K562 (cell line): ENCODE results near the gene UCHL1. TPM values are rescaled to one million over a fixed set of nuclear protein-coding genes. Genes with fewer than 3 reads are reported as not detected.
A peak's percentile ranks its signal among the peaks of the same experiment; 100 is the strongest.

Source experiments
- ATAC-seq: fragments of 200-7000 bp; cut with Tn5 transposase; 3 replicates; pipeline ENCODE4 v1.9.1; 2020; ENCODE audit warnings: moderate library complexity
- BruUV-seq: library from RNA; stranded (reverse); fragments of 400-500 nt; replicated peaks from 2 replicates; lab custom pipeline; 2021; lab: Mats Ljungman, UMichigan
- CTCF ChIA-PET: fragments of 300-600 bp; formaldehyde crosslinking; extraction: SDS; loops from one replicate; lab custom pipeline; 2021; ENCODE audit warnings: low intra/inter-chr PET ratio; lab: Yijun Ruan, JAX
- POLR2A ChIA-PET: fragments of 300-600, 350-650 bp; sonication (Branson Sonifier 250); formaldehyde crosslinking; extraction: SDS; loops from one replicate; lab custom pipeline; 2021; ENCODE audit warnings: antibody characterized with exemption, inconsistent platforms; lab: Yijun Ruan, JAX
- DNase-seq, 4 experiments: peaks; one replicate each; pipeline versions ENCODE4 v3.0.0 to v3.0.0-alpha.2; 2011 to 2018; ENCODE audit warnings: low spot score in 3 of 4, mixed read lengths in 3 of 4; ENCODE audit errors: extremely low read depth in 1 of 4
- FAIRE-seq: peaks from 2 replicates; lab custom pipeline; 2011; peaks lifted over from hg19 to GRCh38; lab: Jason Lieb, UNC
- H2AFZ ChIP-seq: 2 replicates; pipeline ENCODE4 v1.6.0; 2011; ENCODE audit warnings: low read depth, low read length, control low read depth, inconsistent platforms
- H3K27ac ChIP-seq: fragments of 200-600 bp; 3 replicates; pipeline ENCODE4 v1.8.0; 2011; ENCODE audit warnings: low read depth, mild to moderate bottlenecking, control low read depth, inconsistent platforms, low read length, moderate library complexity, mixed read lengths; ENCODE audit errors: extremely low read depth
- H3K27me3 ChIP-seq, 2 experiments: fragments of 300-600 bp in 1 of 2; 2 replicates in 1 of 2; 3 replicates in 1 of 2; pipeline versions ENCODE4 v1.6.0 to v1.8.0; 2011; ENCODE audit warnings: inconsistent platforms in 2 of 2, low read length in 2 of 2, mild to moderate bottlenecking in 1 of 2, mixed read lengths in 1 of 2, moderate library complexity in 1 of 2; ENCODE audit not compliant: control insufficient read depth in 2 of 2, insufficient read depth in 2 of 2
- H3K36me3 ChIP-seq: fragments of 300-600 bp; 3 replicates; pipeline ENCODE4 v1.8.0; 2011; ENCODE audit warnings: mild to moderate bottlenecking, low read length, inconsistent platforms; ENCODE audit not compliant: control insufficient read depth, insufficient read depth
- H3K4me1 ChIP-seq, 2 experiments: fragments of 200-600 bp in 1 of 2; replicated peaks in 1 of 2; 2 replicates in 1 of 2; 3 replicates in 1 of 2; pipeline versions ENCODE4 v1.5.1 to v1.8.0; 2011; ENCODE audit warnings: inconsistent platforms in 2 of 2, low read length in 2 of 2, mild to moderate bottlenecking in 1 of 2, mixed read lengths in 1 of 2, moderate library complexity in 1 of 2; ENCODE audit not compliant: control insufficient read depth in 2 of 2, insufficient read depth in 2 of 2
- H3K4me2 ChIP-seq: 2 replicates; pipeline ENCODE4 v1.6.1; 2011; ENCODE audit warnings: low read length, control low read depth, inconsistent platforms, mixed read lengths; ENCODE audit not compliant: insufficient read depth
- H3K4me3 ChIP-seq: fragments of 200-600 bp; sonication (generic), shearing (Covaris generic); 2 replicates; pipeline ENCODE4 v1.5.1; 2016; ENCODE audit warnings: control low read depth, inconsistent platforms
- H3K79me2 ChIP-seq: fragments of 200-600 bp; 3 replicates; pipeline ENCODE4 v1.8.0; 2011; ENCODE audit warnings: low read length, inconsistent platforms; ENCODE audit not compliant: control insufficient read depth, insufficient read depth
- H3K9ac ChIP-seq, 2 experiments: 2 replicates each; pipeline versions ENCODE4 v1.6.0 to v1.6.1; 2011; ENCODE audit warnings: low read depth in 2 of 2, low read length in 2 of 2, control low read depth in 1 of 2, inconsistent platforms in 1 of 2, mild to moderate bottlenecking in 1 of 2, mixed read lengths in 1 of 2; ENCODE audit not compliant: insufficient read depth in 1 of 2
- H3K9me1 ChIP-seq: one replicate; pipeline ENCODE4 v1.6.0; 2011; ENCODE audit warnings: inconsistent platforms, mild to moderate bottlenecking, low read length, moderate library complexity; ENCODE audit not compliant: control insufficient read depth, insufficient read depth
- H3K9me3 ChIP-seq: replicated peaks from 2 replicates; pipeline ENCODE4 v1.5.1; 2011; ENCODE audit warnings: low read depth, low read length, inconsistent platforms; ENCODE audit not compliant: control insufficient read depth, insufficient read depth
- H4K20me1 ChIP-seq: replicated peaks from 2 replicates; pipeline ENCODE4 v1.6.1; 2011; ENCODE audit warnings: low read length, inconsistent platforms, mixed read lengths; ENCODE audit not compliant: control insufficient read depth, insufficient read depth
- ARID2 ChIP-seq: fragments of 450-650 bp; IDR thresholded peaks from 2 replicates; pipeline ENCODE4 v1.6.1; 2017; ENCODE audit warnings: antibody characterized with exemption, mild to moderate bottlenecking
- CREM ChIP-seq: IDR thresholded peaks from 2 replicates; pipeline ENCODE4 v1.6.1; 2014; ENCODE audit warnings: antibody characterized with exemption, low read depth
- CTCF ChIP-seq, 3 experiments: IDR thresholded peaks in 2 of 3; conservative IDR thresholded peaks in 1 of 3; 2 replicates each; pipeline ENCODE4 v1.5.1; 2011 to 2012; ENCODE audit warnings: low read length in 3 of 3, mild to moderate bottlenecking in 3 of 3, control low read depth in 2 of 3, improper control_type of control experiment in 1 of 3, inconsistent platforms in 1 of 3, low read depth in 1 of 3, mixed read lengths in 1 of 3, moderate library complexity in 1 of 3; ENCODE audit not compliant: insufficient read depth in 2 of 3
- NUFIP1 ChIP-seq: fragments of 450-650 bp; IDR thresholded peaks from 2 replicates; pipeline ENCODE4 v1.6.1; 2018; ENCODE audit not compliant: partially characterized antibody
- RAD21 ChIP-seq, 2 experiments: fragments of 250-450 bp in 1 of 2; fragments of 450-650 bp in 1 of 2; sonication (Bioruptor Pico) in 1 of 2; formaldehyde crosslinking in 1 of 2; IDR thresholded peaks in 1 of 2; conservative IDR thresholded peaks in 1 of 2; 2 replicates each; pipeline versions ENCODE4 v1.4.0 to v1.8.0; 2020 to 2022; ENCODE audit warnings: mild to moderate bottlenecking in 2 of 2, moderate library complexity in 1 of 2
- SMC3 ChIP-seq: conservative IDR thresholded peaks from 2 replicates; pipeline ENCODE4 v1.6.1; 2011; ENCODE audit warnings: low read depth, low read length, improper control_type of control experiment; ENCODE audit not compliant: insufficient read depth
- WGBS: fragments of 100-300 bp; shearing (Covaris generic); methylation state at CpG from one replicate; pipeline ENCODE4 v1.1.6; 2016; ENCODE audit warnings: low coverage, mixed read lengths; ENCODE audit not compliant: insufficient coverage; ENCODE audit errors: missing lambda C conversion rate; 5-methylcytosine and 5-hydroxymethylcytosine counted together
- in situ Hi-C: fragments of 300-500 bp; cut with MboI; formaldehyde crosslinking; loops from 4 replicates; pipeline ENCODE4 v1.15.0; 2018; ENCODE audit warnings: inconsistent platforms, mixed read lengths
- intact Hi-C: fragments of 100-400 bp; cut with micrococcal nuclease; formaldehyde crosslinking; loops from 2 replicates; pipeline ENCODE4 v1.14.2; 2022
- polyA plus RNA-seq, 8 experiments: library from polyadenylated mRNA; depleted of rRNA in 4 of 8; stranded (reverse) in 5 of 8; unstranded in 3 of 8; fragments of >200 nt; fragmentation: Nextera tagmentation in 2 of 8; fragmentation: Illumina TruSeq in 1 of 8; extraction: Ambion mirVana in 2 of 8; extraction: Trizol in 1 of 8; gene quantifications; 2 replicates each; pipeline versions ENCODE4 v1.2.1 to v1.2.3, GENCODE V29; 2011 to 2014; ENCODE audit warnings: inconsistent platforms in 1 of 8, missing spikeins in 1 of 8
- total RNA-seq, 7 experiments: library from RNA; depleted of rRNA in 6 of 7; stranded (reverse); fragments of >200 nt in 6 of 7; fragmentation: Illumina TruSeq in 2 of 7; extraction: Trizol in 2 of 7; gene quantifications; 2 replicates each; pipeline versions ENCODE4 v1.2.1 to v1.2.3, GENCODE V29; 2011 to 2021; ENCODE audit warnings: low replicate concordance in 1 of 7
- TF ChIP-seq, protein P1 (sequence below): fragments of 450-650 bp; formaldehyde crosslinking; IDR thresholded peaks from 2 replicates; pipeline ENCODE4 v1.4.0; 2020; ENCODE audit warnings: mild to moderate bottlenecking, moderate library complexity
- TF ChIP-seq, protein P2 (sequence below), 2 experiments: fragments of 450-650 bp; formaldehyde crosslinking in 1 of 2; IDR thresholded peaks; 2 replicates each; pipeline versions ENCODE4 v1.4.0 to v1.6.1; 2014 to 2020; ENCODE audit warnings: mild to moderate bottlenecking in 2 of 2, borderline replicate concordance in 1 of 2, low read depth in 1 of 2

The UCHL1 gene
- total and polyA plus RNA-seq, 9 of the 15 experiments (the other 6 are each of a cell fraction or from before 2014, with no cell fraction given) = 0.42 TPM; not detected in 8

DNA sequence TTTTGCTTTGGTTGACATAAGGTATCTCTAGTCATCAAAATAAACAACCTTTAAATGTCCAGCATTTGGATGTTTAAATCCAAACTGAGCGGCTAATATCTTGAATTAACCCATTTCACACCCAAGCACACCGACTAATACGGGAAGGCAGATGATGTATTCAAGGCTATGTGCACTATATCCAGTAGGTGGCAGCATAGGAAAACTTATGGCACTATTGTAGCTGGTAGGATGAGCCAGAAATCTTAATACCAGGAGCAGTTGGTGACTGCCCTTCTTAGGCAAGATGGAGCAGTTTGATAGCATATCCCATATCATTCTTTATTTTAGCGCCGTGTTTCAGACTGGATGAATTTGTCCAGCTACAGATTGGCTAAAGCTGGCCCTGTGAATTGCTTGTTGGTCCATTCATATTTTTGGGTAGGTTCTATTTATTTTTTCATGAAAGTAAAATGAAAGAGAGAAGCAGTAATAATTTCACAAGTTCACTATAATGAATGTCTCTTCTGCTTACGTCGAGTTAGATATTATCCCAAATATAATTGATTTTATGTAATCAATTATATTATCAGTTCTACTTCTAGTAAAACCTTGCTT is 24.4 kb downstream of the UCHL1 start:
- no peaks in the 10 kb centered on the region for H3K4me1 ChIP-seq
- H3K9ac ChIP-seq = no peak overlapping the region
- H3K4me3 ChIP-seq = no peak overlapping the region
- no peak overlapping the region for H2AFZ ChIP-seq
- BruUV-seq = no TSS peak
- peak; percentile 97 for ATAC-seq
- H3K27me3 ChIP-seq = no peaks in the 10 kb centered on the region
- no peaks in the 10 kb centered on the region for H3K9me1 ChIP-seq
- ChIA-PET POLR2A (interaction anchor here (1.0 kb wide), 1 partner anchor 363 kb away, joined by 6 read pairs; no protein-coding TSS in a partner anchor), CTCF (interaction anchor here (0.6 to 2.9 kb wide), 4 partner anchors 90 to 380 kb away, joined by 3 to 18 read pairs (median 6); no protein-coding TSS in a partner anchor)
- peak; percentile 65 to 74 (median 70) for DNase-seq
- H3K27ac ChIP-seq = no peak overlapping the region
- intact Hi-C loops (loop anchor here (1.0 to 5.0 kb wide), 4 partner anchors 363 to 1241 kb away; no protein-coding TSS in a partner anchor), in situ Hi-C loops (loop anchor here (10.0 kb wide), 2 partner anchors 374 to 604 kb away; no protein-coding TSS in a partner anchor)
- FAIRE-seq = peak; percentile 88
- H3K36me3 ChIP-seq = no peaks in the 10 kb centered on the region
- H4K20me1 ChIP-seq = no peaks in the 10 kb centered on the region
- no peak overlapping the region for H3K4me2 ChIP-seq
- H3K9me3 ChIP-seq = no peaks in the 10 kb centered on the region
- 1% methylated on average over 7 of the region's 7 CpGs for WGBS
- no peaks in the 10 kb centered on the region for H3K79me2 ChIP-seq
- TF ChIP-seq NUFIP1 = no peak
- TF ChIP-seq, protein P1, sequence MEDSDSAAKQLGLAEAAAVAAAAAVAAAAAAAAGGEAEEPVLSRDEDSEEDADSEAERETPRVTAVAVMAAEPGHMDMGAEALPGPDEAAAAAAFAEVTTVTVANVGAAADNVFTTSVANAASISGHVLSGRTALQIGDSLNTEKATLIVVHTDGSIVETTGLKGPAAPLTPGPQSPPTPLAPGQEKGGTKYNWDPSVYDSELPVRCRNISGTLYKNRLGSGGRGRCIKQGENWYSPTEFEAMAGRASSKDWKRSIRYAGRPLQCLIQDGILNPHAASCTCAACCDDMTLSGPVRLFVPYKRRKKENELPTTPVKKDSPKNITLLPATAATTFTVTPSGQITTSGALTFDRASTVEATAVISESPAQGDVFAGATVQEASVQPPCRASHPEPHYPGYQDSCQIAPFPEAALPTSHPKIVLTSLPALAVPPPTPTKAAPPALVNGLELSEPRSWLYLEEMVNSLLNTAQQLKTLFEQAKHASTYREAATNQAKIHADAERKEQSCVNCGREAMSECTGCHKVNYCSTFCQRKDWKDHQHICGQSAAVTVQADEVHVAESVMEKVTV (CRISPR knock-in tag) = peak; percentile 86
- peak; percentile 91 to 93 for TF ChIP-seq RAD21 (CRISPR knock-in tag; conservative IDR thresholded peaks at IDR 0.05 in 1 of 2, IDR thresholded peaks at IDR 0.05 in 1 of 2)
- TF ChIP-seq ARID2 = peak; percentile 56; the same call in 1 of the 2 replicates
- 0 out of 2 replicates have a peak, but pooled peaks have one; percentile 19 for TF ChIP-seq CREM
- TF ChIP-seq CTCF (IDR thresholded peaks at IDR 0.05 in 2 of 3, conservative IDR thresholded peaks at IDR 0.05 in 1 of 3; ENCODE audit: insufficient read depth in 2 of 3, low read depth in 1 of 3, low read length in 3 of 3) = peak; percentile 73 to 92 (median 79)
- TF ChIP-seq, protein P2, sequence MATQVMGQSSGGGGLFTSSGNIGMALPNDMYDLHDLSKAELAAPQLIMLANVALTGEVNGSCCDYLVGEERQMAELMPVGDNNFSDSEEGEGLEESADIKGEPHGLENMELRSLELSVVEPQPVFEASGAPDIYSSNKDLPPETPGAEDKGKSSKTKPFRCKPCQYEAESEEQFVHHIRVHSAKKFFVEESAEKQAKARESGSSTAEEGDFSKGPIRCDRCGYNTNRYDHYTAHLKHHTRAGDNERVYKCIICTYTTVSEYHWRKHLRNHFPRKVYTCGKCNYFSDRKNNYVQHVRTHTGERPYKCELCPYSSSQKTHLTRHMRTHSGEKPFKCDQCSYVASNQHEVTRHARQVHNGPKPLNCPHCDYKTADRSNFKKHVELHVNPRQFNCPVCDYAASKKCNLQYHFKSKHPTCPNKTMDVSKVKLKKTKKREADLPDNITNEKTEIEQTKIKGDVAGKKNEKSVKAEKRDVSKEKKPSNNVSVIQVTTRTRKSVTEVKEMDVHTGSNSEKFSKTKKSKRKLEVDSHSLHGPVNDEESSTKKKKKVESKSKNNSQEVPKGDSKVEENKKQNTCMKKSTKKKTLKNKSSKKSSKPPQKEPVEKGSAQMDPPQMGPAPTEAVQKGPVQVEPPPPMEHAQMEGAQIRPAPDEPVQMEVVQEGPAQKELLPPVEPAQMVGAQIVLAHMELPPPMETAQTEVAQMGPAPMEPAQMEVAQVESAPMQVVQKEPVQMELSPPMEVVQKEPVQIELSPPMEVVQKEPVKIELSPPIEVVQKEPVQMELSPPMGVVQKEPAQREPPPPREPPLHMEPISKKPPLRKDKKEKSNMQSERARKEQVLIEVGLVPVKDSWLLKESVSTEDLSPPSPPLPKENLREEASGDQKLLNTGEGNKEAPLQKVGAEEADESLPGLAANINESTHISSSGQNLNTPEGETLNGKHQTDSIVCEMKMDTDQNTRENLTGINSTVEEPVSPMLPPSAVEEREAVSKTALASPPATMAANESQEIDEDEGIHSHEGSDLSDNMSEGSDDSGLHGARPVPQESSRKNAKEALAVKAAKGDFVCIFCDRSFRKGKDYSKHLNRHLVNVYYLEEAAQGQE (IDR thresholded peaks at IDR 0.05; ENCODE audit: borderline replicate concordance) = peak; percentile 80; the same call in 1 of the 2 replicates
- TF ChIP-seq, protein P2 (CRISPR knock-in tag; IDR thresholded peaks at IDR 0.05; ENCODE audit: low read depth) = no peak
- TF ChIP-seq SMC3 = peak; percentile 69
